ENCODE measurements around the gene CXCL14. TPM values are rescaled to one million over a fixed set of nuclear protein-coding genes. Genes with fewer than 3 reads are reported as not detected.

CXCL14 gene
- total RNA-seq, 1 experiment from 2014 or later = not detected

GRCh38 chr5:135549413-135549812 is 29.4 kb downstream of the CXCL14 start:
- no peaks in the 10 kb centered on the region for H4K20me1 ChIP-seq (ENCODE audit: insufficient read depth)
- BruUV-seq (replicated peaks) = no TSS peak
- no peaks in the 10 kb centered on the region for H3K36me3 ChIP-seq (ENCODE audit: control insufficient read depth in 1 of 2, insufficient read depth in 2 of 2, low read length in 2 of 2)
- DNase-seq (ENCODE audit: low read depth, low spot score) (no peak), ATAC-seq (no peak)
- no peak overlapping the region for H3K27ac ChIP-seq (ENCODE audit: low read depth, low read length)
- intact Hi-C loops (cut with micrococcal nuclease) = no loop called here
- no peaks in the 10 kb centered on the region for H3K9me3 ChIP-seq (ENCODE audit: control insufficient read depth in 1 of 2, insufficient read depth in 1 of 2, low read depth in 1 of 2, low read length in 2 of 2)
- no peaks in the 10 kb centered on the region for H3K79me2 ChIP-seq (ENCODE audit: insufficient read depth, low read length)
- H3K27me3 ChIP-seq (ENCODE audit: insufficient read depth, low read length) = peaks cover 11% of the 10 kb centered on the region; the same call in 1 of the 2 replicates
- TF ChIP-seq YY1 (IDR thresholded peaks at IDR 0.05; ENCODE audit: extremely low read depth, insufficient replicate concordance, low read depth, low read length) (no peak), ZFX (IDR thresholded peaks at IDR 0.05) (no peak), FOSL1 (IDR thresholded peaks at IDR 0.05; ENCODE audit: low read depth) (no peak), EGR1 (IDR thresholded peaks at IDR 0.05; ENCODE audit: low read depth) (no peak), POLR2A (IDR thresholded peaks at IDR 0.05; ENCODE audit: borderline replicate concordance, extremely low read depth, insufficient read depth, insufficient read length) (no peak), CEBPB (IDR thresholded peaks at IDR 0.05; ENCODE audit: low read depth) (no peak), ATF3 (IDR thresholded peaks at IDR 0.05) (no peak)
- ChIA-PET POLR2A (interaction anchor here (1.6 kb wide), 1 partner anchor 83 kb away, joined by 3 read pairs; no protein-coding TSS in a partner anchor), RAD21 (ENCODE audit: low non-redundant PET in 1 of 2, low total read pairs in 2 of 2, uncharacterized antibody in 2 of 2, unreplicated experiment in 2 of 2) (no interaction called here), CTCF (interaction anchor here (9.1 to 11.5 kb wide), 2 partner anchors 16 to 88 kb away, joined by 191 to 476 read pairs; no protein-coding TSS in a partner anchor)
- no peak overlapping the region for H3K4me3 ChIP-seq (replicated peaks in 1 of 2; ENCODE audit: low read depth in 1 of 2, low read length in 2 of 2)
- H3K4me1 ChIP-seq (ENCODE audit: control insufficient read depth in 1 of 2, insufficient read depth in 2 of 2, low read length in 2 of 2) = peaks cover 8% of the 10 kb centered on the region in 2 experiments
- H3K4me2 ChIP-seq (ENCODE audit: low read length) = no peak overlapping the region
- no peak overlapping the region for H3K9ac ChIP-seq (ENCODE audit: low read length)
- H2AFZ ChIP-seq (ENCODE audit: low read depth, low read length, poor library complexity, severe bottlenecking) = no peak overlapping the region
- H3K9me2 ChIP-seq (ENCODE audit: insufficient read depth) = no peaks in the 10 kb centered on the region

- H3K27me3 ChIP-seq (ENCODE audit: insufficient read depth, low read length) = peaks cover 11% of the 10 kb centered on the region; the same call in 1 of the 2 replicates
- ATAC-seq (no peak), DNase-seq (ENCODE audit: low read depth, low spot score) (no peak)
- H3K9ac ChIP-seq (ENCODE audit: low read length) = no peak overlapping the region
- H3K9me3 ChIP-seq (ENCODE audit: control insufficient read depth in 1 of 2, insufficient read depth in 1 of 2, low read depth in 1 of 2, low read length in 2 of 2) = no peaks in the 10 kb centered on the region
- no peak overlapping the region for H3K4me2 ChIP-seq (ENCODE audit: low read length)
- no peak overlapping the region for H3K4me3 ChIP-seq (replicated peaks in 1 of 2; ENCODE audit: low read depth in 1 of 2, low read length in 2 of 2)
- POLR2A ChIA-PET = no interaction called here
- no peaks in the 10 kb centered on the region for H4K20me1 ChIP-seq (ENCODE audit: insufficient read depth)
- intact Hi-C loops (cut with micrococcal nuclease) = no loop called here
- no peak overlapping the region for H2AFZ ChIP-seq (ENCODE audit: low read depth, low read length, poor library complexity, severe bottlenecking)
- no peak overlapping the region for H3K27ac ChIP-seq (ENCODE audit: low read depth, low read length)
- no peaks in the 10 kb centered on the region for H3K36me3 ChIP-seq (ENCODE audit: control insufficient read depth in 1 of 2, insufficient read depth in 2 of 2, low read length in 2 of 2)
- TF ChIP-seq ZBTB33 (IDR thresholded peaks at IDR 0.05; ENCODE audit: extremely low read depth, insufficient replicate concordance, low read length) = no peak
- TF ChIP-seq EZH2 (IDR thresholded peaks at IDR 0.05) = no peak
- CTCF ChIA-PET = interaction anchor here (9.1 to 11.5 kb wide), 2 partner anchors 17 to 86 kb away, joined by 191 to 476 read pairs; no protein-coding TSS in a partner anchor
- no peaks in the 10 kb centered on the region for H3K4me1 ChIP-seq (ENCODE audit: control insufficient read depth in 1 of 2, insufficient read depth in 2 of 2, low read length in 2 of 2)
- no TSS peak for BruUV-seq (replicated peaks)
- H3K79me2 ChIP-seq (ENCODE audit: insufficient read depth, low read length) = no peaks in the 10 kb centered on the region
- no peaks in the 10 kb centered on the region for H3K9me2 ChIP-seq (ENCODE audit: insufficient read depth)
- RAD21 ChIA-PET (ENCODE audit: low non-redundant PET in 1 of 2, low total read pairs in 2 of 2, uncharacterized antibody in 2 of 2, unreplicated experiment in 2 of 2) = no interaction called here
These were observed 31.1 kb downstream of the CXCL14 start for GRCh38 chr5:135547590-135548254.
